Nephron progenitor cell (in vitro differentiated cells): ENCODE data around the gene ARHGAP9.

Experiments
- DNase-seq: peaks from one replicate; pipeline ENCODE4 v3.0.0; 2021
- H3K27ac Mint-ChIP-seq: 2 replicates; pipeline ENCODE4 v1.8.0; 2021; ENCODE audit warnings: mild to moderate bottlenecking, moderate library complexity, mixed read lengths
- H3K27me3 Mint-ChIP-seq: 2 replicates; pipeline ENCODE4 v1.8.0; 2021; ENCODE audit warnings: mild to moderate bottlenecking, low read depth, mixed read lengths; ENCODE audit not compliant: poor library complexity
- H3K36me3 Mint-ChIP-seq: 2 replicates; pipeline ENCODE4 v1.8.0; 2021; ENCODE audit warnings: low read depth, mixed read lengths
- H3K4me1 Mint-ChIP-seq: 2 replicates; pipeline ENCODE4 v1.8.0; 2021; ENCODE audit warnings: mixed read lengths
- H3K4me3 Mint-ChIP-seq: 2 replicates; pipeline ENCODE4 v1.8.0; 2021; ENCODE audit warnings: mild to moderate bottlenecking, moderate library complexity, mixed read lengths
- H3K9me3 Mint-ChIP-seq: 2 replicates; pipeline ENCODE4 v1.8.0; 2021; ENCODE audit warnings: mild to moderate bottlenecking, moderate library complexity, mixed read lengths
- CTCF ChIP-seq: fragments of 200-600 bp; sonication (generic); IDR thresholded peaks from 2 replicates; pipeline ENCODE4 v1.5.0; 2021; ENCODE audit warnings: antibody characterized with exemption

ARHGAP9 gene

GRCh38 chr12:57461276-57461916, 18.3 kb downstream of the ARHGAP9 start:
- H3K4me1 Mint-ChIP-seq: peaks cover 54% of the 10 kb centered on the region
- peak overlapping the region; percentile 75 for H3K4me3 Mint-ChIP-seq
- TF ChIP-seq CTCF: no peak
- no peaks in the 10 kb centered on the region for H3K9me3 Mint-ChIP-seq
- H3K36me3 Mint-ChIP-seq: no peaks in the 10 kb centered on the region
- peaks cover 54% of the 10 kb centered on the region for H3K27me3 Mint-ChIP-seq
- peak; percentile 81 for DNase-seq
- H3K27ac Mint-ChIP-seq: no peak overlapping the region

GRCh38 chr12:57460841-57461275, 18.8 kb downstream of the ARHGAP9 start:
- peaks cover 59% of the 10 kb centered on the region for H3K4me1 Mint-ChIP-seq

GRCh38 chr12:57460468-57460784, 19.2 kb downstream of the ARHGAP9 start:
- peak overlapping the region; percentile 75 for H3K4me3 Mint-ChIP-seq
- peaks cover 53% of the 10 kb centered on the region for H3K27me3 Mint-ChIP-seq
- TF ChIP-seq CTCF: no peak
- H3K27ac Mint-ChIP-seq: no peak overlapping the region
- no peaks in the 10 kb centered on the region for H3K36me3 Mint-ChIP-seq
- H3K4me1 Mint-ChIP-seq: peaks cover 63% of the 10 kb centered on the region
- DNase-seq: peak; percentile 25
- no peaks in the 10 kb centered on the region for H3K9me3 Mint-ChIP-seq

More at GRCh38 chr12:57460841-57461275, 18.8 kb downstream of the ARHGAP9 start:
- H3K4me3 Mint-ChIP-seq: peak overlapping the region; percentile 75
- no peak overlapping the region for H3K27ac Mint-ChIP-seq
- peak; percentile 71 for DNase-seq
- no peaks in the 10 kb centered on the region for H3K9me3 Mint-ChIP-seq
- peak; percentile 27 for TF ChIP-seq CTCF
- H3K27me3 Mint-ChIP-seq: peaks cover 53% of the 10 kb centered on the region
- no peaks in the 10 kb centered on the region for H3K36me3 Mint-ChIP-seq

GRCh38 chr12:57459750-57460467, 19.8 kb downstream of the ARHGAP9 start, which contains the start of gene GLI1:
GLI1 (plus strand) TSS chr12:57459785; CDS start chr12:57463692, 3,907 bp downstream.
- Mint-ChIP-seq H3K27ac (peak within 1 kb of the TSS; percentile 80), H3K36me3 (no peaks in the 10 kb centered on the region), H3K4me3 (peak within 1 kb of the TSS; percentile 88), H3K4me1 (peaks cover 68% of the 10 kb centered on the region), H3K27me3 (peaks cover 49% of the 10 kb centered on the region), H3K9me3 (no peaks in the 10 kb centered on the region)
- TF ChIP-seq CTCF: no peak
- peak; percentile 40 for DNase-seq

GRCh38 chr12:57459055-57459749, 20.5 kb downstream of the ARHGAP9 start:
- Mint-ChIP-seq H3K4me1 (peaks cover 75% of the 10 kb centered on the region), H3K27me3 (peaks cover 43% of the 10 kb centered on the region), H3K27ac (peak overlapping the region; percentile 80), H3K36me3 (no peaks in the 10 kb centered on the region), H3K4me3 (peak overlapping the region; percentile 88), H3K9me3 (no peaks in the 10 kb centered on the region)
- peak; percentile 83 for TF ChIP-seq CTCF
- DNase-seq: peak; percentile 97
